Activated T-cell treated with anti-CD3 and anti-CD28 coated beads for 24 hours (primary cell): ENCODE data around the gene PRF1.
A peak's percentile ranks its signal among the peaks of the same experiment; 100 is the strongest.
"Not testable (repeated sequence)": the region's sequence is repeated elsewhere in the genome, so short reads cannot be mapped to it uniquely, and the experiment has no call there.

Experiments used
- DNase-seq: peaks from one replicate; pipeline ENCODE4 v3.0.0-alpha.2; 2020; ENCODE audit warnings: low read depth

PRF1 gene

GRCh38 chr10:70593513-70593890, 9.0 kb downstream of the PRF1 start:
- DNase-seq: no peak

DNA sequence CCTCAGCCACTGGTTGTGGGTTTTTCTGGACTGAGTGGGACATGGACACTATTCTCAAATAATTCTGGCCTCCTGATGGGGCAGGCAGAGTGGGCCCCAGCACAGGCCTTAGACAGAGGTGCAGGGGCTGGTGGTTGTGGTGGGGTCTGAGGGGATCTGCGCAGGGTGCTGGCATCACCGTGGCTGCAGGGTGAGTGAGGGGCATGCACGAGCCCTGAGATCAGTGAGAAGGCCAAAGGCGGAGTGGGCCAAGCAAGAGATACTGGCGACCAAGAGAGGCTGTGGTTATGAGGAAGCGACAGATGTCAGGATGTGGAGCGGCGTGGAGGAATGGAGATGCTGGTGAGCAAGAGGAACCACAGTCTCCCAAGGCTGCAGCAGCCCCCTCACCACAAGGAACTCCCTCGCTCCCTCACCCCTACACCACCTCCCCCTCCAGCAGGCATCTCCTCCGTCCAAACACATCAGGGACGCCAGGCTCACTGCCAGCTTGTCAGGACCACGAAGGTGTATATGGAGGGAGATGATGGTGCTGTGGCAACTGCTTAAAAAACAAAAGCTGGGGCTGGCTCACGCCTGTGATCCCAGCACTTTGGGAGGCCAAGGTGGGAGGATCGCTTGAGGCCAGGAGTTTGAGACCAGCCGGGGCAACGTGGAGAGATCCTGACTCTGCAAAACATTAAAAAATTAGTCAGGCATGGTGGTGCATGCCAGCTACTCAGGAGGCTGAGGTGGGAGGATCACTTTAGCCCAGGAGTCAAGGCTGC, 9.6 kb downstream of the PRF1 start:
- no peak for DNase-seq

- no peak for DNase-seq
Observed at GRCh38 chr10:70592186-70592735, 10.3 kb downstream of the PRF1 start.

DNA sequence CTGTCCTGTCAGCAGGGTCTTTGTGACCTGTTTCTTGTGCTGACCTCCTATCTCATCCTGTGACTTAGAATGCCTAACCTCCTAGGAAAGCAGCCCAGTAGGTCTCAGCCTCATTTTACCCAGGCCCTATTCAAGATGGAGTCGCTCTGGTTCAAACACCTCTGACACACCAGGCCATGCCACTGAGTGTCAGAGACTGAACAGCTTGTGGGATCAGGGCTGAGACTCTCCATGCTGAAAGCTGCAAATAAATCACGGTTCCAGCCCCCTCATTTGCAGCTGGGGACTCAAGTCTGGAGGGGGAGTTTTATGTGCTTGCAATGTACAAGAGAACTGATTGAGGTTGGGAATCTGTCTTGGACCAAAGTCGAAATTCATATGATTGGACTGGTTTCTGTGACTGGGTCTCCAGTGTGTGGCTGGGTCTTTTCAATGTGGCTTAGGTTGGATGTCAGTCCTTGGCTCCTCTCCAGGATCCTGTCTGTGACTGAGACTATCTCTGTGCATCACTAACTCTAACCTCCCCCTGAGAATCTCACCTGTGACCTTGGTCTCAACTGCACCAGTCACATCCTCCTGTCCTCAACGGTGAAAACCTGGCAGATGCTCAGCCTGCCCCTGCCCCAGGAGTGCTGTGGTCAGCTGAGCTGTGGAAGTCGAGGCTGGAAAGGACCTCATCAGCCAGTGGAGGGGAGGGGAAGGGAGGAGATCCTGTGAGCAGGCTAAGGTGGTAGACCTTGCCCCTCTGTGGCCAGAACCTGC, 11.7 kb downstream of the PRF1 start:
- no peak for DNase-seq

DNA sequence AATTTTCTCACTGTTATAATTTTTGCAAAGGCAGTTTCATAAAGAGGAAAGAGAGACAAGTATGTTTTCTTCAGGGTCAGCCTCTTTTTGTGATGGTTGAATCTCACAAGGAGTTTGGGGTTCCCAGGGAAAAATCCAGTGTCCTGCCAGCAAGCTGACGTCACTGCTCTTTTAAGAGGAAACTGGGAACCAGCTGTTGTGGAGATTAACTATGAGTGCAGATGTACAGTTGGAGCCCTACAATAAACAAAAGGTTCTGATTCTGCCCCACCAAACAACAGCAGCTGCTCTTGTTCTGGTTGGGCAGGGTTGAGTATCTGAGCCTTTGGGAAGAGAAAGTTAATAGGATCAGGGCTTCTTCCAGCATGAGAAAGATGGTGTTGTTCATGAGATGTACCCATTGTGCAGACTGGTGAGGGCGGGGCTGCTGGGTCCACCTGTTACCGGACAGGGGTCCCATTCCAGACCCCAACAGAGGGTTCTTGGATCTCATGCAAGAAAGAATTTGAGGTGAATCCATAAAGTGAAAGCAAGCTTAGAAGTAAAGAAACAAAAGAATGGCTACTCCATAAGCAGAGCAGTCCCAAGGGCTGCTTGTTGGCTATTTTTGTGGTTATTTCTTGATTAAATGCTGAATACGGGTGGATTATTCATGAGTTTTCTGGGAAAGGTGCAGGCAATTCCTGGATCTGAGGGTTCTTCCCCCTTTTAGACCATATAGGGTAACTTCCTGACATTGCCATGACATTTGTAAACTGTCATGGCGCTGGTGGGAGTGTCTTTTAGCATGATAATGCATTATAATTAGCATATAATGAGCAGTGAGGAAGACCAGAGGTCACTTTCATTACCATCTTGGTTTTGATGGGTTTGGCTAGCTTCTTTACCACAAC, 12.5 kb downstream of the PRF1 start:
- no peak for DNase-seq

GRCh38 chr10:70588859-70589570, 13.5 kb downstream of the PRF1 start:
- DNase-seq: no peak

DNA sequence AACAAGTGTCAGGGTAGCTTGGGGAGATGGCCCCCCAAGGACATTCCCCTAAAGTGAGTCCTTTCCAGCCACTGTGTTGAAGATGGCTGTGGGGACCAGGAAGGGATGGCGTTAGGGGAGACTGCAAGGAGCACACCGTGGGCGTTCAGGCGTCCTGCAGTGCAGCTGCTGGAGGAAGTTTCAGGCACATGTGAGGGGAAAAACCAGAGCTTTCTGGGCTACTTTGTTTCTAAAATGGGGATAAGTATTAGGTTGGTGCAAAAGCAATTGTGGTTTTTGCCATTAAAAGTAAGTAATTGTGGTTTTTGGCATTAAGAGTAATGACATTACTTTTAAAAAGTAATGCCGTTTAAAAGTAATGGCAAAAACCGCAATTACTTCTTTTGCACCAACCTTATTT, 14.3 kb downstream of the PRF1 start:
- no peak for DNase-seq

- DNase-seq: no peak
Observed at GRCh38 chr10:70587045-70587658, 15.4 kb downstream of the PRF1 start.

GRCh38 chr10:70586348-70586930, 16.1 kb downstream of the PRF1 start:
- DNase-seq: no peak

- no peak for DNase-seq
Observed at GRCh38 chr10:70585578-70586169, 16.9 kb downstream of the PRF1 start.

GRCh38 chr10:70584909-70585544, 17.5 kb downstream of the PRF1 start:
- no peak for DNase-seq

GRCh38 chr10:70584366-70584765, 18.2 kb downstream of the PRF1 start:
- no peak for DNase-seq

GRCh38 chr10:70583669-70584037, 18.9 kb downstream of the PRF1 start:
- no peak for DNase-seq

- DNase-seq: no peak
Observed at GRCh38 chr10:70582793-70583668, 19.5 kb downstream of the PRF1 start.

GRCh38 chr10:70581176-70581575, 21.4 kb downstream of the PRF1 start:
- not testable (repeated sequence) for DNase-seq

DNA sequence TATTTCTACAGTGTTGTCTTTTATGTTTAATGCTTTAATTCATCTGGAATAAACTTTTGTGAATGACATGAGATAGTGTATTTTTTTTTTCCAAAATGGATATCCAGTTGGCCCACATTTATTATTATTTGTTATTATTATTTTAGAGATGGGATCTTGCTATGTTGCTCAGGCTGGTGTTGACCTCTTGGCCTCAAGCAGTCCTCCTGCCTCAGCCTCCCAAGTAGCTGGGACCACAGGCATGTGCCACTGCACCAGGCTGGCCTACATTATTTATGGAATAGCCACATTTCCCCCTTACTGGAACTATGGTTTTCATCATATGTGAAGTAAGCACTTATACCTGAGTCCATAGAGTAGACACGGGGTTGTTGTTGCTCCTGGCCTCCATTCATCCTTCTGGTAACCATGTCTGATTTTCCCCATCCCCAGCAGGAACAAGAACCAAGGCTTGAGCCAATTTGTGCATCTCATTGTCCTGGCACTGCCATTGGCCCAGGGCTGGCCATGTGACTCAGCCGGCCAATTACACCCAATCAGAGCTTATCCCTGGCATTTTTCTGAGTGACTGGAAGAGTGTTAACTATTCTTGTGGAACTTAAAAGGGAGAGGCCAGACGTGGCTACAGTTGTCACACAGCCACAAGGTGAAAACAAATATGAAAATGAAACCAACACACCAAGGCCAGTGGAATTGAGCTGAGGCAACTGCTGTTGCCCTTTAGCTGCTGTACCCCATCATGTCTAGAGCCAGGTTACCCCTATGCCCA, 23.1 kb downstream of the PRF1 start:
- no peak for DNase-seq

DNA sequence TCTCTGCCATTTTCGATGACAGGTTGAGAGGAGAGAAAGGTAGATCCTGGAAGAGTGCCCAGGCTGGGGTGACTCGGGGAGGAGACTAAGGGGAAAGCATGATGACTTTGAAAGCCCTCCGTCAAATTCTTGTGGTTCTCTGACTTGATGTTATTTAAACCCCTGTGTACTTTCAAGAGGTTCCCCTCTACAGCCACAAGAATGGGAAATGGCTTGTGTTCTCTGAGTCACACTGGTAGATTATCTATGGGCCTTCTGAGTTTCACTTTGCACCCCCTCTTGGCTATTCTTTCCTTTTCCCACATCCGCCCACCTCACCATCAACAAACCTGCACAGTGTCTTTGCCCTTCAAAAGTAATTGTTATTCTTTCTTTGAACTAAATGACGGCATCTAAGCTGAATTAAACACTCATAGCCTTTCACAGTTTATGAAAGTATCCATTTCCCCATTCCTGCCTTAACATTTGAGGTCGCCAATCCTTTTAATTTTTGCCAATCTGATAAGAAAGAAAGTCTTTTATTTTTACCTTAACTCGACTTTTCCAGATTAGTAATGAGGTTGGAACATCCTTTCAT, 24.1 kb downstream of the PRF1 start:
- peak; percentile 62 for DNase-seq
